GM12878 (cell line): Measurements from ENCODE around the gene SNX10. TPM values are rescaled to one million over a fixed set of nuclear protein-coding genes. Genes with fewer than 3 reads are reported as not detected.

Experiments used
- ATAC-seq: fragments of 200-7000 bp; cut with Tn5 transposase; 3 replicates; pipeline ENCODE4 v1.9.1; 2020; ENCODE audit warnings: mild to moderate bottlenecking, moderate library complexity
- BruUV-seq: library from RNA; stranded (reverse); fragments of 400-500 nt; replicated peaks from 2 replicates; lab custom pipeline; 2021; lab: Mats Ljungman, UMichigan
- CTCF ChIA-PET: fragments of 300-600 bp; sonication (Branson Sonifier 250); formaldehyde crosslinking; extraction: SDS; loops from one replicate; lab custom pipeline; 2021; ENCODE audit warnings: inconsistent platforms; lab: Yijun Ruan, JAX
- POLR2A ChIA-PET: fragments of 350-600 bp; formaldehyde crosslinking; extraction: SDS; loops from one replicate; lab custom pipeline; 2021; ENCODE audit warnings: inconsistent platforms; lab: Charles Lee
- RAD21 ChIA-PET: fragments of 300-600 bp; sonication (Branson Sonifier 250); formaldehyde crosslinking; loops from one replicate; lab custom pipeline; 2023; ENCODE audit warnings: antibody characterized with exemption; ENCODE audit not compliant: unreplicated experiment; lab: Charles Lee
- SMC1A ChIA-PET: fragments of 300-600 bp; sonication (Branson Sonifier 250); formaldehyde crosslinking; loops from one replicate; lab custom pipeline; 2023; ENCODE audit not compliant: unreplicated experiment, uncharacterized antibody; lab: Charles Lee
- DNase-seq: peaks from one replicate; pipeline ENCODE4 v3.0.0-alpha.2; 2011; ENCODE audit warnings: low read depth, low spot score
- FAIRE-seq: peaks from 3 replicates; lab custom pipeline; 2011; peaks lifted over from hg19 to GRCh38; lab: Jason Lieb, UNC
- H2AFZ ChIP-seq: 2 replicates; pipeline ENCODE4 v1.6.0; 2011; ENCODE audit warnings: low read depth, low read length, control low read depth; ENCODE audit not compliant: control insufficient read depth
- H3K27ac ChIP-seq: 2 replicates; pipeline ENCODE4 v1.5.1; 2011; ENCODE audit warnings: control low read depth; ENCODE audit not compliant: control insufficient read depth, insufficient read depth
- H3K27me3 ChIP-seq, 2 experiments: replicated peaks in 1 of 2; 2 replicates each; pipeline versions ENCODE4 v1.6.0 to v1.6.1; 2011; ENCODE audit warnings: low read length in 1 of 2; ENCODE audit not compliant: control insufficient read depth in 2 of 2, insufficient read depth in 2 of 2
- H3K36me3 ChIP-seq, 2 experiments: 2 replicates each; pipeline ENCODE4 v1.5.1; 2011; ENCODE audit warnings: low read length in 1 of 2; ENCODE audit not compliant: control insufficient read depth in 2 of 2, insufficient read depth in 2 of 2
- H3K4me1 ChIP-seq: 2 replicates; pipeline ENCODE4 v1.6.1; 2011; ENCODE audit warnings: mild to moderate bottlenecking, low read length, moderate library complexity, mixed read lengths; ENCODE audit not compliant: control insufficient read depth, insufficient read depth
- H3K4me2 ChIP-seq: 2 replicates; pipeline ENCODE4 v1.6.0; 2011; ENCODE audit warnings: control low read depth; ENCODE audit not compliant: control insufficient read depth, insufficient read depth
- H3K4me3 ChIP-seq: fragments of 200-600 bp; sonication (generic); 2 replicates; pipeline ENCODE4 v1.5.1; 2016
- H3K79me2 ChIP-seq: 2 replicates; pipeline ENCODE4 v1.6.0; 2011; ENCODE audit warnings: low read length; ENCODE audit not compliant: control insufficient read depth, insufficient read depth
- H3K9ac ChIP-seq: 2 replicates; pipeline ENCODE4 v1.8.0; 2011; ENCODE audit warnings: low read length, control low read depth, mixed read lengths; ENCODE audit not compliant: control insufficient read depth, insufficient read depth
- H3K9me3 ChIP-seq: replicated peaks from 3 replicates; pipeline ENCODE4 v1.5.1; 2011; ENCODE audit warnings: mild to moderate bottlenecking, low read length; ENCODE audit not compliant: control insufficient read depth, insufficient read depth
- H4K20me1 ChIP-seq: 2 replicates; pipeline ENCODE4 v1.6.0; 2011; ENCODE audit not compliant: control insufficient read depth, insufficient read depth
- RUNX3 ChIP-seq: IDR thresholded peaks from 2 replicates; pipeline ENCODE4 v1.6.1; 2012; ENCODE audit warnings: low read length, inconsistent platforms
- SPI1 ChIP-seq: IDR thresholded peaks from 2 replicates; pipeline ENCODE4 v1.6.1; 2011; ENCODE audit warnings: low read depth, mild to moderate bottlenecking, low read length, moderate library complexity, borderline replicate concordance; ENCODE audit not compliant: insufficient read depth
- whole genome bisulfite sequencing: methylation state at CpG from one replicate; pipeline ENCODE4 v1.1.6; 2016; ENCODE audit warnings: low lambda C conversion rate; ENCODE audit not compliant: insufficient replicate concordance, insufficient coverage; ENCODE audit errors: missing lambda C conversion rate; 5-methylcytosine and 5-hydroxymethylcytosine counted together
- in situ Hi-C: fragments of 300-500 bp; cut with MboI; formaldehyde crosslinking; loops from 9 replicates; pipeline ENCODE4 v1.14.3; 2018; ENCODE audit warnings: mixed read lengths
- intact Hi-C: fragments of 100-400 bp; cut with micrococcal nuclease; formaldehyde crosslinking; loops from one replicate; pipeline ENCODE4 v1.14.2; 2022; ENCODE audit not compliant: unreplicated experiment
- polyA plus RNA-seq, 11 experiments: library from polyadenylated mRNA; depleted of rRNA in 4 of 11; unstranded in 6 of 11; stranded (reverse) in 5 of 11; fragments of >200 nt; fragmentation: Nextera tagmentation in 4 of 11; fragmentation: Illumina TruSeq in 1 of 11; extraction: Ambion mirVana in 4 of 11; extraction: Trizol in 1 of 11; gene quantifications; 1 replicate in 1 of 11; 2 replicates in 10 of 11; pipeline versions ENCODE4 v1.2.1 to v1.2.3, GENCODE V29; 2011 to 2016; ENCODE audit warnings: inconsistent platforms in 2 of 11, missing spikeins in 2 of 11, low read depth in 1 of 11
- total RNA-seq, 4 experiments: library from RNA; depleted of rRNA in 3 of 4; stranded (reverse); fragments of >200 nt in 3 of 4; fragmentation: Illumina TruSeq in 1 of 4; extraction: Trizol in 1 of 4; gene quantifications; 2 replicates each; pipeline versions ENCODE4 v1.2.1 to v1.2.3, GENCODE V29; 2013 to 2021
- TF ChIP-seq, protein P1 (sequence below): fragments of 450-650 bp; formaldehyde crosslinking; IDR thresholded peaks from 2 replicates; pipeline ENCODE4 v1.4.0; 2022; ENCODE audit warnings: mild to moderate bottlenecking, moderate library complexity

Gene SNX10
- total and polyA plus RNA-seq, 10 of the 15 experiments (the other 5 are each of a cell fraction or from before 2014, with no cell fraction given): 22.0 to 56.2 (median 30.1) TPM

DNA sequence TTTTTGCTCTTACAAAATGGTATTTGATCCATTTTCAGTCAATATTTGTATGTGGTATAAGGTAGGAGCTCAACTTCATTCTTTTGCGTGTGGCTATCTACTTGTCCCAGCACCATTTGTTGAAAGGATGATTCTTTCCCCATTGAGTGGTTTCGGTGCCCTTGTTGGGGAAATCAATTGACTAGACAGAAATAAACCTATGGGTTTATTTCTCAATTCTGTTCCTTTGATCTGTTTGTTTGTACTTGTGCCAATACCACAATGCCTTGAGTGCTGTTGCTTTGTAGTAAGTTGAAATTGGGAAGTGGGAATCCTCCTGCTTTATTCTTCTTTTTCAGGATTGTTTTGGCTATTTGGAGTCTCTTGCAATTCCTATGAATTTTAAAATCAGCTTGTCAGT lies 41.0 kb downstream of the SNX10 start:
- in situ Hi-C loops: no loop called here
- Histone ChIP-seq H2AFZ (no peak overlapping the region), H3K79me2 (peaks cover 43% of the 10 kb centered on the region), H3K4me3 (no peak overlapping the region), H3K4me2 (no peak overlapping the region), H3K9me3 (no peaks in the 10 kb centered on the region), H3K36me3 (no peaks in the 10 kb centered on the region; a peak in 2 of 4 replicates), H3K9ac (no peak overlapping the region), H3K4me1 (peaks cover 54% of the 10 kb centered on the region), H3K27me3 (no peaks in the 10 kb centered on the region)
- ChIA-PET RAD21 (no interaction called here), CTCF (no interaction called here)
- 67% methylated on average over 2 of the region's 2 CpGs for WGBS
- ATAC-seq: no peak
- no TSS peak for BruUV-seq
- TF ChIP-seq, protein P1, sequence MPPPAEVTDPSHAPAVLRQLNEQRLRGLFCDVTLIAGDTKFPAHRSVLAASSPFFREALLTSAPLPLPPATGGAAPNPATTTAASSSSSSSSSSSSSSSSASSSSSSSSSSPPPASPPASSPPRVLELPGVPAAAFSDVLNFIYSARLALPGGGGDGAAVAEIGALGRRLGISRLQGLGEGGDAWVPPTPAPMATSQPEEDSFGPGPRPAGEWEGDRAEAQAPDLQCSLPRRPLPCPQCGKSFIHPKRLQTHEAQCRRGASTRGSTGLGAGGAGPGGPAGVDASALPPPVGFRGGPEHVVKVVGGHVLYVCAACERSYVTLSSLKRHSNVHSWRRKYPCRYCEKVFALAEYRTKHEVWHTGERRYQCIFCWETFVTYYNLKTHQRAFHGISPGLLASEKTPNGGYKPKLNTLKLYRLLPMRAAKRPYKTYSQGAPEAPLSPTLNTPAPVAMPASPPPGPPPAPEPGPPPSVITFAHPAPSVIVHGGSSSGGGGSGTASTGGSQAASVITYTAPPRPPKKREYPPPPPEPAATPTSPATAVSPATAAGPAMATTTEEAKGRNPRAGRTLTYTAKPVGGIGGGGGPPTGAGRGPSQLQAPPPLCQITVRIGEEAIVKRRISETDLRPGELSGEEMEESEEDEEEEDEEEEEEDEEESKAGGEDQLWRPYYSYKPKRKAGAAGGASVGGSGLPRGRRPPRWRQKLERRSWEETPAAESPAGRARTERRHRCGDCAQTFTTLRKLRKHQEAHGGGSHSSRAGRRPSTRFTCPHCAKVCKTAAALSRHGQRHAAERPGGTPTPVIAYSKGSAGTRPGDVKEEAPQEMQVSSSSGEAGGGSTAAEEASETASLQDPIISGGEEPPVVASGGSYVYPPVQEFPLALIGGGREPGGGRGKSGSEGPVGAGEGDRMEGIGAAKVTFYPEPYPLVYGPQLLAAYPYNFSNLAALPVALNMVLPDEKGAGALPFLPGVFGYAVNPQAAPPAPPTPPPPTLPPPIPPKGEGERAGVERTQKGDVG (CRISPR knock-in tag): no peak
- TF ChIP-seq RUNX3 (peak; percentile 37; the same call in 1 of the 2 replicates), SPI1 (peak; percentile 16; the same call in 1 of the 2 replicates)
- TF ChIP-seq, all 136 proteins: peak for 2
- ChIA-PET POLR2A (interaction anchor here (0.5 kb wide), 1 partner anchor 187 kb away, joined by 3 read pairs; no protein-coding TSS in a partner anchor), SMC1A (interaction anchor here (1.0 kb wide), 1 partner anchor 27 kb away, joined by 3 read pairs; no protein-coding TSS in a partner anchor)
- FAIRE-seq (no peak), DNase-seq (no peak)
- intact Hi-C loops: no loop called here
- Histone ChIP-seq H4K20me1 (no peaks in the 10 kb centered on the region), H3K27ac (no peak overlapping the region)
